A673 (cell line): ENCODE data around the gene SDK1. TPM values are rescaled to one million over a fixed set of nuclear protein-coding genes. Genes with fewer than 3 reads are reported as not detected.

ENCODE experiments used
- BruUV-seq: library from RNA; stranded (reverse); fragments of 400-500 nt; replicated peaks from 2 replicates; lab custom pipeline; 2021; lab: Mats Ljungman, UMichigan
- CTCF ChIA-PET: fragments of 300-600 bp; sonication (Branson Sonifier 250); formaldehyde crosslinking; loops from one replicate; lab custom pipeline; 2022; ENCODE audit warnings: antibody characterized with exemption; lab: Charles Lee
- POLR2A ChIA-PET: fragments of 300-600 bp; sonication (Branson Sonifier 250); formaldehyde crosslinking; loops from one replicate; lab custom pipeline; 2022; ENCODE audit warnings: antibody characterized with exemption; ENCODE audit not compliant: low non-redundant PET; lab: Charles Lee
- DNase-seq: peaks from one replicate; pipeline ENCODE4 v3.0.0-alpha.2; 2015; ENCODE audit warnings: low spot score
- H3K27ac ChIP-seq: fragments of 200-600 bp; sonication (generic); 2 replicates; pipeline ENCODE4 v1.5.1; 2016; ENCODE audit warnings: mixed run types, low read depth, mild to moderate bottlenecking, mixed read lengths, antibody characterized with exemption, low read length; ENCODE audit not compliant: poor library complexity, severe bottlenecking
- H3K27me3 ChIP-seq: fragments of 200-600 bp; sonication (generic); replicated peaks from 2 replicates; pipeline ENCODE4 v1.6.1; 2017; ENCODE audit warnings: mixed run types, low read depth, mild to moderate bottlenecking, mixed read lengths, antibody characterized with exemption, low read length; ENCODE audit not compliant: insufficient read depth, poor library complexity
- H3K36me3 ChIP-seq: fragments of 200-600 bp; sonication (generic); 2 replicates; pipeline ENCODE4 v1.6.1; 2016; ENCODE audit warnings: mixed run types, mild to moderate bottlenecking, mixed read lengths, antibody characterized with exemption, low read length; ENCODE audit not compliant: insufficient read depth, poor library complexity, severe bottlenecking
- H3K4me1 ChIP-seq: fragments of 200-600 bp; sonication (generic); 2 replicates; pipeline ENCODE4 v1.6.1; 2017; ENCODE audit warnings: mixed run types, mild to moderate bottlenecking, mixed read lengths, antibody characterized with exemption, low read length; ENCODE audit not compliant: insufficient read depth, poor library complexity, severe bottlenecking
- H3K4me3 ChIP-seq: fragments of 200-600 bp; sonication (generic); 2 replicates; pipeline ENCODE4 v1.5.1; 2016; ENCODE audit warnings: low read depth, mixed run types, mild to moderate bottlenecking, mixed read lengths, low read length; ENCODE audit not compliant: poor library complexity, severe bottlenecking
- H3K9me3 ChIP-seq: fragments of 200-600 bp; sonication (generic); 2 replicates; pipeline ENCODE4 v1.6.1; 2016; ENCODE audit warnings: mixed run types, low read depth, mild to moderate bottlenecking, mixed read lengths, antibody characterized with exemption, low read length; ENCODE audit not compliant: poor library complexity, severe bottlenecking
- CTCF ChIP-seq: fragments of 300-800, 200-600 bp; sonication (generic); conservative IDR thresholded peaks from 2 replicates; pipeline ENCODE4 v1.5.1; 2017; ENCODE audit warnings: low read depth, mild to moderate bottlenecking, antibody characterized with exemption, low read length, moderate library complexity, mixed read lengths
- EZH2 ChIP-seq: fragments of 200-600 bp; sonication (generic); IDR thresholded peaks from 2 replicates; pipeline ENCODE4 v1.6.1; 2017; ENCODE audit warnings: borderline replicate concordance, low read depth, mild to moderate bottlenecking, mixed read lengths, antibody characterized with exemption, low read length; ENCODE audit not compliant: poor library complexity, severe bottlenecking
- intact Hi-C: fragments of 100-400 bp; cut with micrococcal nuclease; formaldehyde crosslinking; loops from one replicate; pipeline ENCODE4 v1.10.0; 2022; ENCODE audit not compliant: unreplicated experiment
- total RNA-seq: library from RNA; stranded (reverse); gene quantifications from 2 replicates; pipeline ENCODE4 v1.2.3, GENCODE V29; 2021

The SDK1 gene
- total RNA-seq, 1 experiment from 2014 or later = 14.7 TPM

- no TSS peak for BruUV-seq
- no peak for DNase-seq
- Histone ChIP-seq H3K36me3 (no peaks in the 10 kb centered on the region), H3K27ac (no peak overlapping the region), H3K4me3 (no peak overlapping the region), H3K4me1 (no peaks in the 10 kb centered on the region), H3K27me3 (no peaks in the 10 kb centered on the region), H3K9me3 (no peaks in the 10 kb centered on the region)
- POLR2A ChIA-PET = no interaction called here
- CTCF ChIA-PET = no interaction called here
- no peak for TF ChIP-seq CTCF
- no peak for TF ChIP-seq EZH2
- intact Hi-C loops = no loop called here
Measured at GRCh38 chr7:4238861-4239260, 937.8 kb downstream of the SDK1 start.

GRCh38 chr7:4240042-4240441 lies 939.0 kb downstream of the SDK1 start:
- CTCF ChIA-PET = no interaction called here
- no peak overlapping the region for H3K4me3 ChIP-seq
- DNase-seq = peak; percentile 22

GRCh38 chr7:4240520-4241303 lies 939.7 kb downstream of the SDK1 start:
- ChIA-PET CTCF (no interaction called here), POLR2A (no interaction called here)
- no peak overlapping the region for H3K27ac ChIP-seq
- no peaks in the 10 kb centered on the region for H3K9me3 ChIP-seq
- no peaks in the 10 kb centered on the region for H3K27me3 ChIP-seq
- no peaks in the 10 kb centered on the region for H3K36me3 ChIP-seq
- no peaks in the 10 kb centered on the region for H3K4me1 ChIP-seq
- TF ChIP-seq EZH2 (no peak), CTCF (no peak)
- DNase-seq = no peak
- intact Hi-C loops = no loop called here
- BruUV-seq = no TSS peak
- no peak overlapping the region for H3K4me3 ChIP-seq

More at GRCh38 chr7:4240042-4240441, 939.0 kb downstream of the SDK1 start:
- intact Hi-C loops = no loop called here
- BruUV-seq = no TSS peak
- no peak overlapping the region for H3K27ac ChIP-seq
- TF ChIP-seq CTCF = no peak
- no peak for TF ChIP-seq EZH2
- POLR2A ChIA-PET = no interaction called here
- no peaks in the 10 kb centered on the region for H3K9me3 ChIP-seq
- H3K36me3 ChIP-seq = no peaks in the 10 kb centered on the region
- H3K27me3 ChIP-seq = no peaks in the 10 kb centered on the region
- H3K4me1 ChIP-seq = no peaks in the 10 kb centered on the region
